ENCODE measurements around the gene ANXA3.
"Not testable (repeated sequence)": the region's sequence is repeated elsewhere in the genome, so short reads cannot be mapped to it uniquely, and the experiment has no call there.

Gene ANXA3

GRCh38 chr4:78544678-78545077, 6.9 kb upstream of the ANXA3 start:
- DNase-seq: no peak

DNA sequence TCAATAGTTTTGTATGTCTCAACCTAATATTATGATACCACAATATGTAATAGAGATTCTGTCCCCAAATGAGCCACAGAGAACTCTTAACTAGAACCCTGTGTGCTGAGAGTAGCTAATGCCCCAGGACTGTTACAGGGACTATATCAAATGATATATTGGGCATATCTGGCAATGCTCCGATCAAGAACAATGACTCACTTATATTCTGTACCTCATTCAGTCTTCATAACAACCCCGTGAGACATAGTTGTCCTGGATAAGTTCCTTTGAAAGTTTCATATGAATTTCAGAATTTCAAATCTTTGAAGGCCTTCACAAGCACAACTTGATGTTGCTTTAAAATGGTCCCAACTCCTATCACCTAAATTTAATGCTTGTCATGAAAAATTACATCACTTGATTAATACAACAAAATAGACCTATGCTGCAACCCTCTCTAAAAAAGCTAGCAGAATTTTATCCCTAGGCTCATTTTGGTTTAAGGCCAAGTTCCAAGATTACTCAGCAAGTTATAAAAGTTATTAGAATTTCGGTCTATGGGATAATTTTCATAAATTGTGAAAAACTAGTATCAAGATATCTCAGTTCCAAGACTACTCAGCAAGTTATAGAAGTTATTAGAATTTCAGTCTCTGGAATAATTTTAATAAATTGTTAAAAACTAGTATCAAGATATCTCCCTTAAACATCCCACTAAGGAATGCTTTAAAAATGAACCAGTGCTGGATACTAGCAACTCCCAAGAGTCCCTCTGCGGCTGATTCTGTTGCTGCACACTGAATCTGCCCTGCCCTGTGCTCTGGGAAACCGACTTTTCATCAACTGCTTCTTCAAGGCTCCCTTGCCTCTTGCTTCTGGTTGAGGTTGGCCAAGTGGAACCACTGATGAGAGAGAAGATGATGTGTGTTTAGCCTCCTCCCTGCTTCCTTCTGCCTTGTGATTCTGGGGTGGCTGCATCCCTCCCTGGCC, 6.0 kb upstream of the ANXA3 start:
- no peak for DNase-seq

DNA sequence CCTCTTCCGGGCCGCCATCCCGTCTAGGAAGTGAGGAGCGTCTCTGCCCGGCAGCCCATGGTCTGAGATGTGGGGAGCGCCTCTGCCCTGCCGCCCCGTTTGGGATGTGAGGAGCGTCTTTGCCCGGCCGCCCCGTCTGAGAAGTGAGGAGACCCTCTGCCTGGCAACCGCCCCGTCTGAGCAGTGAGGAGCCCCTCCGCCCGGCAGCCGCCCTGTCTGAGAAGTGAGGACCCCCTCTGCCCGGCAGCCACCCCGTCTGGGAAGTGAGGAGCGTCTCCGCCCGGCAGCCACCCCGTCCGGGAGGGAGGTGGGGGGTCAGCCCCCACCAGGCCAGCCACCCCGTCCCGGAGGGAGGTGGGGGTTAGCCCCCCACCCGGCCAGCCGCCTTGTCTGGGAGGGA, 3.7 kb upstream of the ANXA3 start:
- not testable (repeated sequence) for DNase-seq

GRCh38 chr4:78548889-78549288, 2.7 kb upstream of the ANXA3 start:
- not testable (repeated sequence) for DNase-seq

DNA sequence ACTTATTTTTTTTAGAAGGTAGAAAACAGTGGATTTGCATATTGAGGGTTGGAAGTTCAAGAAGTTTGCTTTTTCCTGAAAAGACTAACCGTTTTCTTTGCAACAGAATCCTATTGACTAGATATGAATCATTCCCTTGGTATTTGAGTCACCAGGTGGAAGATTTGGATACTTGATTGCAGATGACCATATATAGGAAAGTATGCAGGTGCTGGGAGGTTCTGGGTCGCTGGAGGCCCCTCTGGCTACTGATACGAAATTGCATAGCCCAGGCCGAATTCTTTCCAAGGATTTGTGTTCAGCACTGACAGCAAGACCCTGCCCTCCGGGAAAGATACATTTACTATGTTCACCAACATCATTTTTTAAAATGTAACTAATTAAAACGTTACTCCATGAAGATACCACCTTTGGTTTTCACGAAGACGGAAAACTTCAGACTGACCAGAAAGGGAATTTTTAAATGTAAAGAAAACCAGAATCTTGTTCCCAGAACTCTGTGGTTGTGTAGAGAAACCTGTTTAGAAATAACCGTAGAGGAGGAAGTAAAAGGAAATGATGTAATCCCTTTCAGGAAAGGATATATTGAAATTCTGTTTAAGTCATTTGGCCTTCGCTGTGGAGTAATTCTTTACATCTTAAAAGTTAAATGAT, 946 bp downstream of the ANXA3 start:
- peak; percentile 10 for DNase-seq

- no peak for DNase-seq
Measured at GRCh38 chr4:78553043-78553396, 1.4 kb downstream of the ANXA3 start.

GRCh38 chr4:78553529-78554060, 2.0 kb downstream of the ANXA3 start:
- no peak for DNase-seq

DNA sequence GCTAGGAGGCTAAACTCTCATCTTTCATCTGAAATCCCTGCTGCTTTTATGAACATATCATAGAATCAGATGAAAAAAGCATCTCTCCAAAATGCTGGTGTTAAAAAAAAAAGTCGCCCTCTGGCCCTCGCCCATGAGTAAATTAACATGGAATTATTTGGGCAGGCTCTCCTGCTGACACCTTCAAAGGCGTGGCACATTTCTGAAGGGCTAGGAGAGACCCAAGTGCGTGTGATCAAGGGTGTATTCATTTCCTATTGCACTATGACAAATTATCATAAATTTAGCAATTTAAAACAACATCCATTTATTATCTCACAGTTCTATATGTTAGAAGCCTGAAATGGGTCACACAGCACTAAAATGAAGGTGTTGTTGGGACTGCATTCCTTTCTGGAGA, 5.1 kb downstream of the ANXA3 start:
- no peak for DNase-seq

- no peak for DNase-seq
Measured at GRCh38 chr4:78557841-78558240, 6.3 kb downstream of the ANXA3 start.

- DNase-seq: no peak
Measured at GRCh38 chr4:78558410-78558809, 6.8 kb downstream of the ANXA3 start.

DNA sequence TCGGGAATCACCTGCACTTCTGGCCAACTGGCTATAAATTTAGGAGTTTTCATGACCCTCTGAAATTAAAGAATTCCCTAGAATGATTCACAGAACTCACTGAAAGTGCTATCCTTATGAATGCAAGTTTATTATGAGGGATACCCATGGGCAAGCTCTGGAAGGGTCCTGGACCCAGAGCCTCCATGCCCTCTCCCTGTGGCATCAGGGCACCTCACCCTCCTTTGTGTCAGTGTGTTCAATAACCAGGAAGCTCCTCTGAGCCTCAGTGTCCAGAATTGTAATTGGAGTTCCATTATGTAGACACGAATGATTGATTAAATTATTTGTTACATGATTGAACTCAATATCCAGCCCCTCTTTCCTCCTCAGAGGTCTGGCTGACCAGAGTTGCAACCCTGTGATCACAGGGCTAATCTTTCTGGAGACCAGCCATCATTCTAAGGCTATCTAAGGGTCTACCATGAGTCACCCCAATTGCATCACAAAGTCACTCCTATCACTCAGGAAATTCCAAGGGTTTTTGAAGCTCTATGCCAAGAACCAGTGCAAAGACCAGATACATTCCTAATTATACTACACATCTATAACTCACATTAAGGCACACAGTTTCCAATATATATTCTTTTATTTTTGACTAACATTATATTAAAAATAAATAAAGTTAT, 8.9 kb downstream of the ANXA3 start:
- DNase-seq: no peak

GRCh38 chr4:78561677-78562076, 10.1 kb downstream of the ANXA3 start:
- DNase-seq: no peak

DNA sequence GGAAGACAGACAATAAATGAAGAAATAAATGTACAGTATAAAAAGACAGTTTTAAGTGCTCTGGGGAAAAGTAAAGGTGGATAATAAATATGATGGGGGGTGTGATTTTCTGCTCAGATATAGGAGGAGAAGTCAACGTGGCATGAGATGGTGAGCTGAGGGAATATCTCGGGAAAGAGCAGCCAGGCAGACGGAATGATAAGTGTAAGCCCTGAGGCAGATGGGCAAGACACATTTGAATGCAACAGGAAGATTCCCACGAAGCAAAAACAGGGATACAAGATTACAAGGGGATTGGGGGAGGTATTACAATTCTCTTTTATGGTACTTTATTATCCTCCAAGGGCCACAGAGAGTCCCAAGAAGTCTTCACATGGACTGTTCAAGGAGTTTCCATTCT, 11.1 kb downstream of the ANXA3 start:
- no peak for DNase-seq

GRCh38 chr4:78565971-78566372, 14.4 kb downstream of the ANXA3 start:
- DNase-seq: no peak

DNA sequence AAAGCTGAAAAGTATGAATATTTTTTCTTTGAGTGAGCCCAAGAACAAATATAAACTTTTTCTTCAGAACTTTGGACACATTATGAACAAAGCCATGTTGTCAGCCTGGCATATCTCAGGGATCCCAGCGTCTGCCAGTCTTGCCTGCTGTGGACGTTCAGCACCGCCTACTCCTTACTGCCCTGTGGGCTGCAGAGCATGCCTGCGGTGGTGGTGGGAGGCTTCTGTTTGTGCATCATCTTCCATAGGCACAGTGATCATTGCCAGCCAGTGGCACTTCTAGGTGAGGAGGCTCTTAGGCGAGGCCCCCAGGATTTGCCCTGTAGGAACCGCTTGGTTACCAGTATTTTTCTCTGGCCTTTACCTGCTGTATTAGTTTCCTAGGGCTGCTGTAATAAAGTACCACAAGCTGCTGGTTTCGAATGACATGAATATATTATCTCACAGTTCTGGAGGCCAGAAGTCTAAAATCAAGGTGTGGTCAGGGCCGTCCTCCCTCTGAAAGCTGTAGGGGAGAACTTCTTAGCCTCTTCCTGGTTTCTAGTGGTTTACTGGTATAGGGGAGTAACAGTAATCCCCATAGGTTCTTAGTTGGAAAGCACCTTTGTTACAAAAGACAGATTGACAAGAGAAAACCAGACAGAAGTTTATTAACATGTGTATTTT, 15.4 kb downstream of the ANXA3 start:
- no peak for DNase-seq

GRCh38 chr4:78567500-78568060, 16.0 kb downstream of the ANXA3 start:
- DNase-seq: no peak

DNA sequence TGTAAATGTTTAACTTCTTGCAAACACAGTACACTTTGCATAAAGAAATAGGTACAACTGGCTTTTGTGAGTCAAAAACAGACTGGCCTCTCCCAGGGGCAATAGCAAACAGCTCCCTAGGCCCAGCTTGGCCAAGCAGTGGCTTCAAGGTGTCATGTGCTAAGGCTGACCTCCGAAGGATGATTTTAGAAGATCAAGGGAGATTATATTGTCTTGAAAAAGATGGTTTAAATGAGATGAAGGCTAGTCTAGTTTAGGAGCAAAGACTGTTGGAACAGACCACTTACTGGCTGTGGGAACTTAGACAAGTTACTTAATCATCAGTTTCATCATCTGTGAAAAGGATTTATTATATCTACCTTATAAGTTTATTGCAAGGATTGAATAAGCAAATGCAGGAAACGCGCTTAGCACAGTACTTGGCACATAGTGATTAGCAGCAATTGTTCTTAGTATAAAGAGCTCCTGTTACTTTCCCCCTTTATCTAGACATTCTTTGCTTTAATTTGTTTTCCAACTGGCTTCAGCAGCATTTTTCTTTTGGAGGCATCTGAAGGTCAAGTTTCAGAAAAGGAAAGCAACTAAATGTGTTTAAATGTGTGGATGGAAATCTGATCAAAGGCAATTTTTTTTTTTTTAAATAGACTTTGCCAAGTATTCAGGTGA, 17.2 kb downstream of the ANXA3 start:
- no peak for DNase-seq

- DNase-seq: no peak
Measured at GRCh38 chr4:78569306-78569821, 17.8 kb downstream of the ANXA3 start.

- DNase-seq: no peak
Measured at GRCh38 chr4:78570117-78570516, 18.5 kb downstream of the ANXA3 start.

- DNase-seq: no peak
Measured at GRCh38 chr4:78571804-78572203, 20.2 kb downstream of the ANXA3 start.

- no peak for DNase-seq
Measured at GRCh38 chr4:78578674-78579425, 27.3 kb downstream of the ANXA3 start.
